Progenitor cell of endocrine pancreas (in vitro differentiated cells): ENCODE results near the gene STEAP1B. TPM values are rescaled to one million over a fixed set of nuclear protein-coding genes. Genes with fewer than 3 reads are reported as not detected.
"Not testable (repeated sequence)": the region's sequence is repeated elsewhere in the genome, so short reads cannot be mapped to it uniquely, and the experiment has no call there.

Experiments used
- DNase-seq: peaks from one replicate; pipeline ENCODE4 v3.0.0; 2021; ENCODE audit warnings: low spot score; ENCODE audit not compliant: unreplicated experiment
- H3K27ac Mint-ChIP-seq: 2 replicates; pipeline ENCODE4 v1.8.0; 2021; ENCODE audit warnings: mild to moderate bottlenecking, moderate library complexity, mixed read lengths
- H3K27me3 Mint-ChIP-seq: 2 replicates; pipeline ENCODE4 v1.8.0; 2021; ENCODE audit warnings: mixed read lengths
- H3K36me3 Mint-ChIP-seq: 2 replicates; pipeline ENCODE4 v1.8.0; 2022; ENCODE audit warnings: mixed read lengths; ENCODE audit not compliant: insufficient read depth
- H3K4me1 Mint-ChIP-seq: 2 replicates; pipeline ENCODE4 v1.8.0; 2021; ENCODE audit warnings: low read depth, mixed read lengths
- H3K4me3 Mint-ChIP-seq: 2 replicates; pipeline ENCODE4 v1.8.0; 2021; ENCODE audit warnings: low read depth, mild to moderate bottlenecking, moderate library complexity, mixed read lengths
- H3K9me3 Mint-ChIP-seq: 2 replicates; pipeline ENCODE4 v1.8.0; 2021; ENCODE audit warnings: low read depth, mixed read lengths
- total RNA-seq: library from RNA; stranded (reverse); gene quantifications from 2 replicates; pipeline ENCODE4 v1.2.1, GENCODE V29; 2021
- TF ChIP-seq, protein P1 (sequence below): fragments of 200-600 bp; sonication (generic); IDR thresholded peaks from one replicate; pipeline ENCODE4 v1.5.0; 2021; ENCODE audit warnings: antibody characterized with exemption, mild to moderate bottlenecking; ENCODE audit not compliant: unreplicated experiment

Gene STEAP1B
- total RNA-seq, 1 donor from 2014 or later: 0.89 TPM

GRCh38 chr7:22443370-22444180, 56.4 kb downstream of the STEAP1B start:
- Mint-ChIP-seq H3K27me3 (no peaks in the 10 kb centered on the region), H3K4me3 (peak overlapping the region; percentile 14), H3K4me1 (peaks cover 32% of the 10 kb centered on the region), H3K36me3 (no peaks in the 10 kb centered on the region), H3K9me3 (no peaks in the 10 kb centered on the region), H3K27ac (peak overlapping the region; percentile 81)
- DNase-seq: no peak
- TF ChIP-seq, protein P1, sequence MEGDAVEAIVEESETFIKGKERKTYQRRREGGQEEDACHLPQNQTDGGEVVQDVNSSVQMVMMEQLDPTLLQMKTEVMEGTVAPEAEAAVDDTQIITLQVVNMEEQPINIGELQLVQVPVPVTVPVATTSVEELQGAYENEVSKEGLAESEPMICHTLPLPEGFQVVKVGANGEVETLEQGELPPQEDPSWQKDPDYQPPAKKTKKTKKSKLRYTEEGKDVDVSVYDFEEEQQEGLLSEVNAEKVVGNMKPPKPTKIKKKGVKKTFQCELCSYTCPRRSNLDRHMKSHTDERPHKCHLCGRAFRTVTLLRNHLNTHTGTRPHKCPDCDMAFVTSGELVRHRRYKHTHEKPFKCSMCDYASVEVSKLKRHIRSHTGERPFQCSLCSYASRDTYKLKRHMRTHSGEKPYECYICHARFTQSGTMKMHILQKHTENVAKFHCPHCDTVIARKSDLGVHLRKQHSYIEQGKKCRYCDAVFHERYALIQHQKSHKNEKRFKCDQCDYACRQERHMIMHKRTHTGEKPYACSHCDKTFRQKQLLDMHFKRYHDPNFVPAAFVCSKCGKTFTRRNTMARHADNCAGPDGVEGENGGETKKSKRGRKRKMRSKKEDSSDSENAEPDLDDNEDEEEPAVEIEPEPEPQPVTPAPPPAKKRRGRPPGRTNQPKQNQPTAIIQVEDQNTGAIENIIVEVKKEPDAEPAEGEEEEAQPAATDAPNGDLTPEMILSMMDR: no peak

DNA sequence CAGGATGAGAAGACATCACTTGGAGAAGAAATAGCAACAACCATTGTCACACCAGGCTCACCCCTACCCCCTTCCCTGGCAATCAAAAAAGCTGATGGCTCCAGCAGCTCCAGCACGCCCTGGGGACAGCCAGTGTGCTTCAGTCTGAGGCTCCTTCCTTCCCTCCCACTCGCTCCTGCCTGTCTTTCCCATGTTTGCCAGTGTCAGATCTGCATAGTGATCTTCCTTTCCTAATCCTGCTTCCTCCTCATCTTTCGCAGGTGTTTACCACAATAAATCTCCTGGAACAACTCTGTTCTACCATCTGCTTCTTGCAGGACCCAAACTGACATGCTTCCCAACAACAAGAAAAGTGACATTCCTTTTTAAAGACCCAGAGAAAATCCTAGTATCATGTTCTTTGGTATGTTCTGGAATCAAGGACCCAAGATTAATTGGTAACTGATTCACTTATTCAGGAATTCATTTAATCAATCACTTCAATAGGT, 57.1 kb downstream of the STEAP1B start:
- DNase-seq: no peak
- Mint-ChIP-seq H3K9me3 (peaks cover 3% of the 10 kb centered on the region), H3K4me1 (peaks cover 32% of the 10 kb centered on the region), H3K27ac (peak overlapping the region; percentile 15), H3K4me3 (no peak overlapping the region), H3K36me3 (no peaks in the 10 kb centered on the region), H3K27me3 (no peaks in the 10 kb centered on the region)
- TF ChIP-seq, protein P1: no peak

DNA sequence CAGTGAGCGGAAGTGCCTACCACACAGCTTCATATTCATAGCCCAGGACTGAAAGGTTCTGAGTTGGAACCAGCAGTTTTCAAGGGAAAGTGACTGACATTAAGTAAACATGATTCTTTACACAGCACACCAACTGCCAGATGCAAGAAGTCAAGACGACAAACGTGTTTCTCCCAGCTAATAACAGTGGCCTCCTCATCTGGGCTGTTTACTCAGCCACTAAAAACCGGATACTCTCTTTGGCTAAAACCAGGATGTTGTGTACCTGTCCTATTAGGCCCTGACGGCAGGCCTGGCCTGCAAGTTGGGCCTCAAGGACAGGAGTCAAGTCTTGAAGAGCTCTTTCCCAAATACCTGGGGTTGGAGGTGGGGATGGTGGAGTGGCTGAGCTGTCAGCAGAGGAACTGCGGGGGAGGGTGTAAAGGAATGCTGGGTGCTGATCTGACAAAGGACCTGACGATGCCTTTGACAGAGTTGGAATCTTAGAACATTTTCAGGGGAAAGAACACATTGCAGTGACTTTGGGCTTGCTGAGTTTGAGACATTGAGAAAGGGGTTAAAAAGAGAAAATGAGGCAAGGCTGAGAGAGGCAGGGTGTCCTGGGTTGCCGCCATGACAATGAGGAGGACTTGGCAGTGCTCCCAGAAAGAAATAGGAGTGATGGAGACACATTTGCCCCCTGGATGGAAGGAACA, 57.7 kb downstream of the STEAP1B start:
- H3K4me3 Mint-ChIP-seq: no peak overlapping the region
- peaks cover 4% of the 10 kb centered on the region for H3K9me3 Mint-ChIP-seq
- TF ChIP-seq, protein P1: no peak
- DNase-seq: no peak
- no peaks in the 10 kb centered on the region for H3K27me3 Mint-ChIP-seq
- no peaks in the 10 kb centered on the region for H3K36me3 Mint-ChIP-seq
- peak overlapping the region; percentile 58 for H3K27ac Mint-ChIP-seq
- H3K4me1 Mint-ChIP-seq: peaks cover 32% of the 10 kb centered on the region

- TF ChIP-seq, protein P1: no peak
- no peak for DNase-seq
- no peaks in the 10 kb centered on the region for H3K27me3 Mint-ChIP-seq
- H3K36me3 Mint-ChIP-seq: no peaks in the 10 kb centered on the region
- H3K4me1 Mint-ChIP-seq: peaks cover 32% of the 10 kb centered on the region
- no peak overlapping the region for H3K4me3 Mint-ChIP-seq
- no peak overlapping the region for H3K27ac Mint-ChIP-seq
- peaks cover 7% of the 10 kb centered on the region for H3K9me3 Mint-ChIP-seq
Observed at GRCh38 chr7:22441157-22441556, 58.8 kb downstream of the STEAP1B start.

DNA sequence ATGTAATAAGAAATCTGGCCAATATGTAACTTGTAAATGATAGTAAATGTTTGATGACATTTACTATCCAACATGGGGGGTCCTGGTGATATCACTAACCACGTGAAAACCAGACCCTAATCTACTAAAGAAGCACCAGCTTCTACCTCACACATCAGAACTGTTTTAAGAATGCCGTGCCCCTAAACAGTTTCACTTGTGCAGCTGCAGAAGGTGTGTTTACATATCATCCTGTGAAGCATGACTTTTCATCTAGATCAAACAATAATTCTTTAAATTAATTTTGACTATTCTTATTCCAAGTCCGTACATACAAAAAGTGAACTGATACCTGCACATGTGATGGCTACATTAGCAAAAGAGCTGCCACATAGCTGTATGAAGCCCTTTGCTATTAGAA, 61.0 kb downstream of the STEAP1B start:
- no peaks in the 10 kb centered on the region for H3K27me3 Mint-ChIP-seq
- TF ChIP-seq, protein P1: no peak
- no peak overlapping the region for H3K4me3 Mint-ChIP-seq
- no peaks in the 10 kb centered on the region for H3K36me3 Mint-ChIP-seq
- H3K9me3 Mint-ChIP-seq: peaks cover 7% of the 10 kb centered on the region
- peaks cover 19% of the 10 kb centered on the region for H3K4me1 Mint-ChIP-seq
- DNase-seq: no peak
- H3K27ac Mint-ChIP-seq: no peak overlapping the region

DNA sequence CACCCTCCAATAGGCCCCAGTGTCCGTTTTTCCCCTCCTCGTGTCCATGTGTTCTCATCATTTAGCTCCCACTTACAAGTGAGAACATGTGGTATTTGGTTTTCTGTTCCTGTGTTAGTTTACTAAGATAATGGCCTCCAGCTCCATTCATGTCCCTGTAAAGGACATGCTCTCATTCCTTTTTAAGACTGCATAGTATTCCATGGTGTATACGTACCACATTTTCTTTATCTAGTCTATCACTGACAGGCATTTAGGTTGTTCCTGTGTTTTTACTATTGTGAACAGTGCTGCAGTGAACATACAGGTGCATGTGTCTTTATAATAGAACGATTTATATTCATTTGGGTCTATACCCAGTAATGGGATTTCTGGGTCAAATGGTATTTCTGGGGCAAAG, 63.4 kb downstream of the STEAP1B start:
- H3K4me1 Mint-ChIP-seq, H3K9me3 Mint-ChIP-seq, DNase-seq, H3K27me3 Mint-ChIP-seq, H3K36me3 Mint-ChIP-seq, H3K4me3 Mint-ChIP-seq, H3K27ac Mint-ChIP-seq: not testable (repeated sequence)
